Muscle layer of colon (tissue), 2 donors: ENCODE data around the gene OR1J1.

Experiments
- H3K27ac ChIP-seq: one replicate; pipeline ENCODE4 v1.7.0; 2013; ENCODE audit warnings: low read depth, mild to moderate bottlenecking, low read length, moderate library complexity
- H3K27me3 ChIP-seq, 2 donors: one replicate each; pipeline ENCODE4 v1.7.0; 2013; ENCODE audit warnings: low read length in 2 of 2, mild to moderate bottlenecking in 2 of 2; ENCODE audit not compliant: insufficient read depth in 2 of 2, control insufficient read depth in 1 of 2
- H3K36me3 ChIP-seq: one replicate; pipeline ENCODE4 v1.7.0; 2013; ENCODE audit warnings: mild to moderate bottlenecking, low read length; ENCODE audit not compliant: insufficient read depth
- H3K4me1 ChIP-seq: one replicate; pipeline ENCODE4 v1.7.0; 2013; ENCODE audit warnings: mild to moderate bottlenecking, low read length; ENCODE audit not compliant: insufficient read depth
- H3K4me3 ChIP-seq, 2 donors: one replicate each; pipeline ENCODE4 v1.7.0; 2013; ENCODE audit warnings: low read length in 2 of 2, low read depth in 1 of 2, mild to moderate bottlenecking in 1 of 2, moderate library complexity in 1 of 2
- H3K9ac ChIP-seq: one replicate; pipeline ENCODE4 v1.7.0; 2013; ENCODE audit warnings: low read length
- H3K9me3 ChIP-seq: one replicate; pipeline ENCODE4 v1.7.0; 2013; ENCODE audit warnings: mild to moderate bottlenecking, low read length
- donor health status: abdominal sarcoma.
- donor health status: Adenocarcinoma of cecum.

OR1J1 gene, protein sequence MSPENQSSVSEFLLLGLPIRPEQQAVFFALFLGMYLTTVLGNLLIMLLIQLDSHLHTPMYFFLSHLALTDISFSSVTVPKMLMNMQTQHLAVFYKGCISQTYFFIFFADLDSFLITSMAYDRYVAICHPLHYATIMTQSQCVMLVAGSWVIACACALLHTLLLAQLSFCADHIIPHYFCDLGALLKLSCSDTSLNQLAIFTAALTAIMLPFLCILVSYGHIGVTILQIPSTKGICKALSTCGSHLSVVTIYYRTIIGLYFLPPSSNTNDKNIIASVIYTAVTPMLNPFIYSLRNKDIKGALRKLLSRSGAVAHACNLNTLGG

DNA sequence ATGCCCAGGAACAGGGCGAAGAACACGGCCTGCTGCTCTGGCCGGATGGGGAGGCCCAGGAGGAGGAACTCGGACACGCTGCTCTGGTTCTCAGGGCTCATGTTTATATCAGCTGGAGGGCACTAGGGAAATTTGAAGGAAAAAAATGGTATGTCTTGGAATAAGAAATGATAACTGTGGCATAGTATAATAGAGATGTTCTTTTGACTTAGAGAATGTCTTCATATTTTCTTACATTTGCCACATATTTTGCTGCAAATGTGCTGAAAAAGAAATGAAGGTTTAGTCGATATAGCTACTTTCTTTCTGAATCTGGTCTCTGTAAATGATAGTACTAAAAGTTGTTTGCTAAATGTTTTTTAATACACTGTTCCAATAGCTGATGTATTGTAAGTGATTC lies at the start of gene OR1J1:
OR1J1 (minus strand) TSS at position 101 of the 400 bp plus-strand sequence; CDS start at position 101, 0 bp downstream.
- Histone ChIP-seq H3K36me3 (no peaks in the 10 kb centered on the region), H3K4me1 (no peaks in the 10 kb centered on the region), H3K9ac (no peak within 1 kb of the TSS), H3K27ac (no peak within 1 kb of the TSS), H3K27me3 (no peaks in the 10 kb centered on the region), H3K9me3 (no peaks in the 10 kb centered on the region), H3K4me3 (no peak within 1 kb of the TSS)

DNA sequence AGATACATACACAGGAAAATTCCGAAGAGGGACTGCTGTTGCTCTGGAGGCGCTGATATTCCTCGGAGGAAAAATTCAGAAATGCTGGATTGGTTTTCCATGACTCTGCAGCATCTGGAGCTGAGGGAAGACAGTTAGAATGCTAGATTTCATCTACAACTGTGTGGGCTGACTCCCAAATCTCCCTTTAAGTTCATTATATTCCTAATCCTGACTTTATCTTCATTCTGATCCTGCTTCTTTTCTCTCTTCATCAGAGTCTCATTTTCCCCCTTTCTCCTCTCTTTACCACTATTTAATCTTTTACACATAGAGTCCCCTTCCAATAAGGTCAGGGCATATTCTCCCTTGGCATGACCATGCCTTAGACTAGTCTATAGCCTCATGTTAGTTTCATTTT lies 49.5 kb upstream of the OR1J1 start, which contains the start of gene OR1N1:
OR1N1 (minus strand) TSS at position 101 of the 400 bp plus-strand sequence; CDS start at position 101, 0 bp downstream.
- Histone ChIP-seq H3K9ac (no peak within 1 kb of the TSS), H3K27ac (no peak within 1 kb of the TSS)

DNA sequence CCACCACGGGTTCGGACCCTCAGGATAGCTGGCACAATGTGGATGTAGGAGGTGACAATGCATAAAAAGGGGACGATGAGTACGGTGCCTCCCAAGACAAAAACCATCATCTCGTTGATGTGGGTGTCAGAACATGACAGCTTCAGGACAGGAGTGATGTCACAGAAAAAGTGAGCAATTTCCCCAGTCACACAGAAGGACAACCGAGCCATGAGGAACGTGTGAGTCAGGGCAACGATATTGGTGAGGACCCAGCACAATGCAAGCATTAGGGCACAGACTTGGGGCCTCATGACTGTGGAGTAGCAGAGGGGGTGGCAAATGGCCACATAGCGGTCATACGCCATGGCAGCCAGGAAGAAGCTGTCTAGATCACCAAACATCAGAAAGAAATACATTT lies 48.9 kb upstream of the OR1J1 start:
- H3K9me3 ChIP-seq = no peaks in the 10 kb centered on the region
- H3K9ac ChIP-seq = no peak overlapping the region
- no peak overlapping the region for H3K27ac ChIP-seq
- H3K4me1 ChIP-seq = no peaks in the 10 kb centered on the region
- H3K27me3 ChIP-seq = no peaks in the 10 kb centered on the region
- no peak overlapping the region for H3K4me3 ChIP-seq
- H3K36me3 ChIP-seq = no peaks in the 10 kb centered on the region

More for the DNA sequence above, 49.5 kb upstream of the OR1J1 start, which contains the start of gene OR1N1:
- no peaks in the 10 kb centered on the region for H3K27me3 ChIP-seq
- no peaks in the 10 kb centered on the region for H3K9me3 ChIP-seq
- H3K4me3 ChIP-seq = no peak within 1 kb of the TSS
- H3K36me3 ChIP-seq = no peaks in the 10 kb centered on the region
- H3K4me1 ChIP-seq = no peaks in the 10 kb centered on the region

DNA sequence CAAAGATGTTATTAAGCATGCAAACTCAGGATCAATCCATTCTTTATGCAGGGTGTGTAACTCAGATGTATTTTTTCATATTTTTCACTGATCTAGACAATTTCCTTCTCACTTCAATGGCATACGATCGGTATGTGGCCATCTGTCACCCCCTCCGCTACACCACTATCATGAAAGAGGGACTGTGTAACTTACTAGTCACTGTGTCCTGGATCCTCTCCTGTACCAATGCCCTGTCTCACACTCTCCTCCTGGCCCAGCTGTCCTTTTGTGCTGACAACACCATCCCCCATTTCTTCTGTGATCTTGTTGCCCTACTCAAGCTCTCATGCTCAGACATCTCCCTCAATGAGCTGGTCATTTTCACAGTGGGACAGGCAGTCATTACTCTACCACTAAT lies 41.6 kb upstream of the OR1J1 start:
- no peaks in the 10 kb centered on the region for H3K9me3 ChIP-seq
- H3K9ac ChIP-seq = no peak overlapping the region
- no peaks in the 10 kb centered on the region for H3K27me3 ChIP-seq
- H3K4me3 ChIP-seq = no peak overlapping the region
- H3K4me1 ChIP-seq = no peaks in the 10 kb centered on the region
- H3K36me3 ChIP-seq = no peaks in the 10 kb centered on the region
- H3K27ac ChIP-seq = no peak overlapping the region

DNA sequence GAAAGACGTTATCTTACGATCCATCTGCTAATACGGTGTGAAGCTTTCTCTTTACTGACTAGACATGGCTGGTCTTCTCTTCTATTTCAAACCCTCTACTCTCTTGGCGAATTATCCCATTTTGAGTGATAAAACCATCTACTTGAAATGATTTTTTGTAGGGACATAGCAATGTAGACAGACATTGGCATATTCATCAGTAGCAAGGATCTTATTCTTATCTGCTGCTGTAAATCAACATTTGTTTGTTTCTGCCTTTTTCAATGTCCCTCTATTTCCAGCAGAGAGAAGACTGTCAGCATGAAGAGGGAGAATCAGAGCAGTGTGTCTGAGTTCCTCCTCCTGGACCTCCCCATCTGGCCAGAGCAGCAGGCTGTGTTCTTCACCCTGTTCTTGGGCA lies 41.1 kb upstream of the OR1J1 start, which contains the start of gene OR1J4:
OR1J4 (plus strand) TSS at position 301 of the 400 bp plus-strand sequence; CDS start at position 301, 0 bp downstream.
- Histone ChIP-seq H3K4me3 (no peak within 1 kb of the TSS), H3K36me3 (no peaks in the 10 kb centered on the region), H3K27ac (no peak within 1 kb of the TSS), H3K9ac (no peak within 1 kb of the TSS), H3K4me1 (no peaks in the 10 kb centered on the region), H3K27me3 (no peaks in the 10 kb centered on the region), H3K9me3 (no peaks in the 10 kb centered on the region)

DNA sequence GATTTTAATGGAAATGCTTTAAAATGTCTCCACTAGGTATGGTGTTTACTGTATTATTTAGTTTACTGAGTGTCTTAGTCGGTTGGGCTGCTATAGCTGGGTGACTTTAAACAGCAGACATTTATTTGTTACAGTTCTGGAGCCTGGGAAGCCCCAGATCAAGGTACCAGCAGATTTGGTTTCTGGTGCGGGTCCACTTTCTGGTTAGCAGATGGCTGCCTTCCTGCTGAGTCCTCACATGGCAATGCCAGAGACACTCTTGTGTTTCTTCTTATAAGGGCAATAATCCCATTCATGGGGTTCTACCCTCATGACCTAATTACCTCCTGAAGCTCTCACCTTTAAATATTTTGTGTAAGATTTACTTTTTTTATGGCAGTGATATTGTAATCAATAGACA lies 40.5 kb upstream of the OR1J1 start:
- H3K27ac ChIP-seq = no peak overlapping the region
- no peaks in the 10 kb centered on the region for H3K9me3 ChIP-seq
- H3K27me3 ChIP-seq = no peaks in the 10 kb centered on the region
- no peaks in the 10 kb centered on the region for H3K36me3 ChIP-seq
- no peak overlapping the region for H3K4me3 ChIP-seq
- H3K4me1 ChIP-seq = no peaks in the 10 kb centered on the region
- H3K9ac ChIP-seq = no peak overlapping the region

DNA sequence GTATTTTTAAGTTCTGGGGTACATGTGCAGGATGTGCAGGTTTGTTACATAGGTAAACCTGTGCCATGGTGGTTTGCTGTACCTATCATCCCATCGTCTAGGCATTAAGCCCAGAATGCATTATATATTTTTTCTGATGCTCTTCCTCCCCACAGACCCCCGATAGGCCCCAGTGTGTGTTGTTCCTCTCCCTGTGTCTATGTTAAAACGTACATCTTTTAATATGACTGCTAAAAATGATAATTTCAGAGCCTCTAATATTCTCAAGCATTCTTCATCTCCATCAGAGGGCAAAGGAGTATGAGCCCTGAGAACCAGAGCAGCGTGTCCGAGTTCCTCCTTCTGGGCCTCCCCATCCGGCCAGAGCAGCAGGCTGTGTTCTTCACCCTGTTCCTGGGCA lies 32.8 kb upstream of the OR1J1 start, which contains the start of gene OR1J2:
OR1J2 (plus strand) TSS at position 301 of the 400 bp plus-strand sequence; CDS start at position 301, 0 bp downstream.
- no peaks in the 10 kb centered on the region for H3K4me1 ChIP-seq
- no peaks in the 10 kb centered on the region for H3K9me3 ChIP-seq
- H3K27ac ChIP-seq = no peak within 1 kb of the TSS
- H3K4me3 ChIP-seq = no peak within 1 kb of the TSS
- H3K36me3 ChIP-seq = no peaks in the 10 kb centered on the region
- H3K9ac ChIP-seq = no peak within 1 kb of the TSS
- H3K27me3 ChIP-seq = no peaks in the 10 kb centered on the region

DNA sequence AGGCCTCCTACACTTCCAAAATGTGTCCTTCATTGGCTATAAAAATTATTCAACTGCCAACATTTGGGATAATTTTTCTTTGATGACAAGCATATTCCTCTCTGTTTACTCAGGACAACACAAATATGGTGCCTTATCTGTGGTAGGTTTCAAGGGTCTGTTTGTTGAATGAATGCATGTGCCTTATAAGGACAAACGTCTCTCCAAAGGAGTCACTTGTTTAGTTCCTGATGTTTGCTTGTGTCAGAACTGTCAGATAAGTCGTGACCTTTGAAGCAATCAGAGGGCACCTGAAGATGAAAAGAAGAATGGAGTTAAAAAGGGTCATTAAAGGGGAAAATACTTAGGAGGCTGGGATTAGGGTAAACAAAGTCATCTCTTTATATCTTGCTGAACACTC lies 29.2 kb upstream of the OR1J1 start:
- Histone ChIP-seq H3K27me3 (no peaks in the 10 kb centered on the region), H3K4me1 (no peaks in the 10 kb centered on the region), H3K36me3 (no peaks in the 10 kb centered on the region), H3K9me3 (no peaks in the 10 kb centered on the region), H3K27ac (no peak overlapping the region), H3K4me3 (no peak overlapping the region), H3K9ac (no peak overlapping the region)

DNA sequence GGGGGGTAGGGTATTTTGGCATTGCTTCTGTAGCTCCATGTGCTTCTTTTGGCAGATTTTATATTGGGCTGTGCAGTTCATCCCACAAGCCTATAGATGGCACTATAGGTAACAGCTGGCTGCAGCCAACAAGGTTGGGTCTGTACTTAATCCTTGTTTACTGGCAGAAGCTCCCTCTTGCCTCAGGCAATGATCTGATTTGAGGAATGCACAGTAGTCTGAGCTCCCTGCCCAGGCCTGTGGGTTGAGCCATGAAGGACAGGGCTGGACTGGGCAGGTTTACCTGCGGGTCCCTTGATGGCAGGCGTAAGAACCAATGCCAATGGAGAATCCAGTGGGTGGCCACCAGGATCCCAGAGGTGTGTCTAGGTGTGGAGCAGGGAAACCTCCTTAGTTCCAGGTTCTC lies 21.2 kb upstream of the OR1J1 start:
- H3K9me3 ChIP-seq = no peaks in the 10 kb centered on the region
- H3K4me3 ChIP-seq = no peak overlapping the region
- H3K9ac ChIP-seq = no peak overlapping the region
- H3K4me1 ChIP-seq = no peaks in the 10 kb centered on the region
- no peak overlapping the region for H3K27ac ChIP-seq
- no peaks in the 10 kb centered on the region for H3K36me3 ChIP-seq
- no peaks in the 10 kb centered on the region for H3K27me3 ChIP-seq

DNA sequence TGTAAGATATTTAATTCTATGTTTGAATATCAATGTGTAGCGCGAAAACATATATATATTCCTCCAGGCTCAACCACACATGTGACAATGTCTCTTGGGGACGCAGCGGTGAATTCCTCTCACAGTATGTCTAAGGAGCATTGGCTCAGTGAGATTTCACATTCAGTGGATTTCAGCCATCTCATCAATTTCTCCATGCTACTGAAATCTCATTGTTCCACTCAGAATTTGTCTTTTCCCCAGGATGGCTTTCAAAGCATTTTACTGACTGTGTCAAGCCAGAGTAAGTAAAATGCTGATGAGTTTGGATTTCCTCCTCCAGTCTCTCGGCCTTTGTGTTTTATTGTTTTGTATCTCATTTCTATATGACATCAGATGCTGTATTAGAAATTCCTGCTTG lies 1.3 kb upstream of the OR1J1 start:
- Histone ChIP-seq H3K9ac (no peak overlapping the region), H3K27ac (no peak overlapping the region), H3K27me3 (no peaks in the 10 kb centered on the region), H3K9me3 (no peaks in the 10 kb centered on the region), H3K36me3 (no peaks in the 10 kb centered on the region), H3K4me1 (no peaks in the 10 kb centered on the region), H3K4me3 (no peak overlapping the region)

DNA sequence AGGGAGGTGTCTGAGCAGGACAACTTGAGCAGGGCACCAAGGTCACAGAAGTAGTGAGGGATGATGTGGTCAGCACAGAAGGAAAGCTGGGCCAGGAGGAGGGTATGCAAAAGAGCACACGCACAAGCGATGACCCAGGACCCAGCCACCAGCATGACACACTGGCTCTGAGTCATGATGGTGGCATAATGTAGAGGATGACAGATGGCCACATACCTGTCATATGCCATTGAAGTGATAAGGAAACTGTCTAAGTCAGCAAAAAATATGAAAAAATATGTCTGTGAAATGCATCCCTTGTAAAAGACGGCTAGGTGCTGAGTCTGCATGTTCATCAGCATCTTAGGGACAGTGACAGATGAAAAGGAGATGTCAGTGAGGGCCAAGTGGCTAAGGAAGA lies 380 bp downstream of the OR1J1 start:
- H3K9me3 ChIP-seq = no peaks in the 10 kb centered on the region
- peaks cover 3% of the 10 kb centered on the region for H3K4me1 ChIP-seq
- H3K4me3 ChIP-seq = no peak overlapping the region
- no peak overlapping the region for H3K9ac ChIP-seq
- no peak overlapping the region for H3K27ac ChIP-seq
- no peaks in the 10 kb centered on the region for H3K27me3 ChIP-seq
- H3K36me3 ChIP-seq = no peaks in the 10 kb centered on the region

DNA sequence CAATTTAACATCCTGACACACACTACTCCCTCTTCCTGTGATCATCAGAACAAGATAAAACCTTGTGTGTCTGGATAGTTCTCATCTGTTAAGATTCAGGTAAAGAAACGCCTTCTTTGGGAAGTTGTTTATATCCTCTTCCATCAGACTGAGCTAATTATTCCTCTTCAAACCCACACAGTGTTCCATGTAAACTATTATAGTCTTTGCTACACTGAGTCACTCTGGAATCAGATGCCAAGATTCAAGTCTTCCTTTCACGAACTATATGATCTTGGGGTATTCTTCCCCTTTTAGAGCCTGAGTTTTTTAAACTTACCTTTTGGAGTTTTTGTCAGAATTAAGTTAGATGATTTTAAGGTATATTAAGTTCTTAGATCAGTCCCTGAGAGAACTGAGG lies 2.0 kb downstream of the OR1J1 start:
- H3K27me3 ChIP-seq = no peaks in the 10 kb centered on the region
- no peak overlapping the region for H3K27ac ChIP-seq
- peaks cover 11% of the 10 kb centered on the region for H3K4me1 ChIP-seq
- H3K9me3 ChIP-seq = no peaks in the 10 kb centered on the region
- H3K36me3 ChIP-seq = no peaks in the 10 kb centered on the region
- no peak overlapping the region for H3K9ac ChIP-seq
- no peak overlapping the region for H3K4me3 ChIP-seq
